Spleen (tissue), 7 donors: Measurements from ENCODE around the gene DDAH1.

ENCODE experiments used
- CTCF ChIP-seq, 11 experiments: fragments of 200-600 bp in 7 of 11; fragments of 450-650 bp in 4 of 11; sonication (generic) in 4 of 11; IDR thresholded peaks in 8 of 11; conservative IDR thresholded peaks in 3 of 11; 1 replicate in 7 of 11; 2 replicates in 4 of 11; pipeline versions ENCODE4 v1.4.0 to v1.8.0; 2016 to 2021; ENCODE audit warnings: antibody characterized with exemption in 11 of 11, inconsistent platforms in 4 of 11, mild to moderate bottlenecking in 1 of 11
- POLR2A ChIP-seq, 3 donors: fragments of 450-650 bp; IDR thresholded peaks; one replicate each; pipeline ENCODE4 v1.5.1; 2017; ENCODE audit warnings: antibody characterized with exemption in 3 of 3, mild to moderate bottlenecking in 1 of 3
- POLR2AphosphoS5 ChIP-seq, 3 donors: sonication (generic); formaldehyde crosslinking; IDR thresholded peaks; one replicate each; pipeline ENCODE4 v1.5.1; 2017; ENCODE audit warnings: antibody characterized with exemption in 3 of 3
- donor health status: DM: no; HTN: no; CAD: no; lungs with moderate emphysema.
- donor health status: DM: no; HTN: no; CAD: no.
- donor health status: DM: no; HTN: no; CAD: no.

GRCh38 chr1:85471558-85471957 lies 6.6 kb upstream of the DDAH1 start:
- TF ChIP-seq POLR2A (IDR thresholded peaks at IDR 0.05): no peak
- TF ChIP-seq POLR2AphosphoS5 (IDR thresholded peaks at IDR 0.05): no peak
- TF ChIP-seq CTCF (IDR thresholded peaks at IDR 0.05 in 8 of 11, conservative IDR thresholded peaks at IDR 0.05 in 3 of 11): no peak
